NT2/D1 (cell line): Measurements from ENCODE around the gene ROCK2.

Source experiments
- SUZ12 ChIP-seq: IDR thresholded peaks from 2 replicates; pipeline ENCODE4 v1.6.1; 2011; ENCODE audit not compliant: insufficient read length, insufficient read depth; ENCODE audit errors: extremely low read depth
- YY1 ChIP-seq: IDR thresholded peaks from 2 replicates; pipeline ENCODE4 v1.6.1; 2011; ENCODE audit not compliant: insufficient read length, insufficient read depth
- ZNF274 ChIP-seq: IDR thresholded peaks from 2 replicates; pipeline ENCODE4 v1.6.1; 2011; ENCODE audit warnings: mild to moderate bottlenecking, low read depth, low read length

DNA sequence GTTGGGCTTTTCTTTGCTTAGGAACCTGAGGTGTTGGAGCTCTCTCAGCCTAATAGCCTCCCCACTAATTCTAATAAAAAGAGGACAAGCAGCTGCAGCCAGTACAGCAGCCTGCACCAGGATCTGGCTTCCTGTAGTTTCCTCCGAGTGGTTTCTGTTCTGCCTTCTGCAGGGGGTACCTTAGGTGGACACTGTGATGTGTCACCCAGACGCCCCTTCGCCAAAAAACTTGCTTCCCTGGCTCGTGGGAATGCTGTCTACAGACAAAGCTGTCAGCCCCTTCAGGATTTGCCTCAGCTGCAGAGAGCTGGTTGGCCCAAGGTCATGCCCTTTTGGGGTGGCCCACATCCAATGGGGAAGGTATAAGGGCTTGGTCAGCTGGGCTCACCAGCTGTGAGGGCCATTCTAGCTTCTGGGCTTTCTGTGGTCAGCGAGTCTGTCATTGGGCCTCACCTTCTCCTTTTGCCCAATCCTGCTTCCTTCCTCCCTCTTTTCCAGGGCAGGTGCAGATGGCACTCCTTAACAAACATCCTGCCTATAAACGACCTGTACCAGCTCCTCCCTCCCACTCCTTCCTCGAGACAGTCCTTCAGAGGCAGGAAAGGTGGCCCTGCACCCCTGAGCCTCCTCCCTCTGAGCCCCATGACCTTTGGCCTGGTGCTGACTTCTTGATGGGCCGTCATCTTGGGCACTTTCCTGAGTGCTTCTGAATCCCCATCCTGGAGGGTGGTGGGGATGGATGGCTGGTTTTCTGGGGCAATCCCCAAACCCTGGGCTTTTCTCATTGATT lies 44.0 kb upstream of the ROCK2 start:
- TF ChIP-seq ZNF274 (no peak), YY1 (no peak), SUZ12 (no peak)
